HCT116 (cell line): Measurements from ENCODE around the gene DCDC2. TPM values are rescaled to one million over a fixed set of nuclear protein-coding genes. Genes with fewer than 3 reads are reported as not detected.

Experiments
- ATAC-seq: fragments of 200-7000 bp; cut with Tn5 transposase; 2 replicates; pipeline ENCODE4 v1.9.1; 2020; ENCODE audit warnings: mild to moderate bottlenecking, moderate library complexity
- BruUV-seq: library from RNA; stranded (reverse); fragments of 400-500 nt; replicated peaks from 2 replicates; lab custom pipeline; 2021; lab: Mats Ljungman, UMichigan
- CTCF ChIA-PET: fragments of 300-600 bp; sonication (Branson Sonifier 250); formaldehyde crosslinking; loops from one replicate; lab custom pipeline; 2021; ENCODE audit warnings: antibody characterized with exemption; lab: Charles Lee
- POLR2A ChIA-PET: fragments of 300-600, 350-600 bp; sonication (Branson Sonifier 250); formaldehyde crosslinking; loops from one replicate; lab custom pipeline; 2021; ENCODE audit warnings: antibody characterized with exemption; lab: Charles Lee
- RAD21 ChIA-PET, 2 experiments: fragments of 300-600 bp; sonication (Branson Sonifier 250); formaldehyde crosslinking; loops; one replicate each; lab custom pipeline; 2023; ENCODE audit warnings: low total read pairs in 2 of 2; ENCODE audit not compliant: uncharacterized antibody in 2 of 2, unreplicated experiment in 2 of 2, low non-redundant PET in 1 of 2; lab: Charles Lee
- DNase-seq: peaks from one replicate; pipeline ENCODE4 v3.0.0-alpha.2; 2010; ENCODE audit warnings: low read depth, low spot score
- H2AFZ ChIP-seq: fragments of 200-600 bp; shearing (Covaris generic), sonication (generic); 2 replicates; pipeline ENCODE4 v1.6.1; 2017; ENCODE audit warnings: low read depth, mixed run types, mixed read lengths, antibody characterized with exemption, low read length; ENCODE audit not compliant: poor library complexity, severe bottlenecking
- H3K27ac ChIP-seq: 2 replicates; pipeline ENCODE4 v1.5.1; 2012; ENCODE audit warnings: low read depth, low read length
- H3K27me3 ChIP-seq: fragments of 200-600 bp; sonication (generic); 2 replicates; pipeline ENCODE4 v1.6.1; 2016; ENCODE audit warnings: mixed run types, low read length, mixed read lengths; ENCODE audit not compliant: insufficient read depth
- H3K36me3 ChIP-seq, 2 experiments: fragments of 200-500 bp in 1 of 2; fragments of 200-600 bp in 1 of 2; sonication (Bioruptor generic) in 1 of 2; sonication (generic) in 1 of 2; 2 replicates each; pipeline versions ENCODE4 v1.5.1 to v1.6.1; 2014 to 2016; ENCODE audit warnings: low read length in 2 of 2, inconsistent platforms in 1 of 2, mixed read lengths in 1 of 2, mixed run types in 1 of 2; ENCODE audit not compliant: insufficient read depth in 2 of 2, control insufficient read depth in 1 of 2
- H3K4me1 ChIP-seq, 2 experiments: fragments of 200-600 bp in 1 of 2; sonication (generic) in 1 of 2; 2 replicates each; pipeline versions ENCODE4 v1.5.1 to v1.6.1; 2012 to 2017; ENCODE audit warnings: low read length in 2 of 2, inconsistent platforms in 1 of 2, mild to moderate bottlenecking in 1 of 2, mixed read lengths in 1 of 2, mixed run types in 1 of 2, moderate library complexity in 1 of 2; ENCODE audit not compliant: insufficient read depth in 2 of 2, control insufficient read depth in 1 of 2
- H3K4me2 ChIP-seq: fragments of 200-600 bp; sonication (generic); 2 replicates; pipeline ENCODE4 v1.6.1; 2017; ENCODE audit warnings: mixed run types, low read length, mixed read lengths
- H3K4me3 ChIP-seq, 2 experiments: fragments of 200-600 bp in 1 of 2; sonication (generic) in 1 of 2; replicated peaks in 1 of 2; 2 replicates each; pipeline ENCODE4 v1.5.1; 2011 to 2016; ENCODE audit warnings: low read length in 2 of 2, control low read depth in 1 of 2, low read depth in 1 of 2, mild to moderate bottlenecking in 1 of 2, mixed read lengths in 1 of 2, mixed run types in 1 of 2
- H3K79me2 ChIP-seq: fragments of 200-600 bp; sonication (generic); 2 replicates; pipeline ENCODE4 v1.6.1; 2017; ENCODE audit warnings: mild to moderate bottlenecking, mixed run types, low read length, moderate library complexity, mixed read lengths; ENCODE audit not compliant: insufficient read depth
- H3K9ac ChIP-seq: fragments of 200-600 bp; sonication (generic); 2 replicates; pipeline ENCODE4 v1.6.1; 2016; ENCODE audit warnings: low read length, mixed read lengths
- H3K9me2 ChIP-seq: fragments of 200-600 bp; sonication (generic), shearing (Covaris generic); 2 replicates; pipeline ENCODE4 v1.6.1; 2017; ENCODE audit warnings: mixed run types, mild to moderate bottlenecking, moderate library complexity; ENCODE audit not compliant: insufficient read depth
- H3K9me3 ChIP-seq, 2 experiments: fragments of 200-500 bp in 1 of 2; fragments of 200-600 bp in 1 of 2; sonication (Bioruptor generic) in 1 of 2; sonication (generic) in 1 of 2; 2 replicates each; pipeline ENCODE4 v1.6.1; 2014 to 2017; ENCODE audit warnings: low read length in 2 of 2, mixed read lengths in 2 of 2, inconsistent platforms in 1 of 2, low read depth in 1 of 2, mild to moderate bottlenecking in 1 of 2, mixed run types in 1 of 2, moderate library complexity in 1 of 2; ENCODE audit not compliant: control insufficient read depth in 1 of 2, insufficient read depth in 1 of 2
- H4K20me1 ChIP-seq: fragments of 200-600 bp; sonication (generic), shearing (Covaris generic); 2 replicates; pipeline ENCODE4 v1.6.1; 2017; ENCODE audit warnings: mixed run types, mild to moderate bottlenecking, moderate library complexity; ENCODE audit not compliant: insufficient read depth
- CBX3 ChIP-seq: IDR thresholded peaks from 2 replicates; pipeline ENCODE4 v1.6.1; 2012; ENCODE audit warnings: low read depth
- EGR1 ChIP-seq: IDR thresholded peaks from 2 replicates; pipeline ENCODE4 v1.6.1; 2012; ENCODE audit warnings: low read depth
- ELF1 ChIP-seq: IDR thresholded peaks from 2 replicates; pipeline ENCODE4 v1.6.1; 2012; ENCODE audit warnings: low read depth, borderline replicate concordance
- FOSL1 ChIP-seq: IDR thresholded peaks from 2 replicates; pipeline ENCODE4 v1.6.1; 2012; ENCODE audit warnings: low read depth
- JUND ChIP-seq: IDR thresholded peaks from 2 replicates; pipeline ENCODE4 v1.6.1; 2012
- MAX ChIP-seq: IDR thresholded peaks from 2 replicates; pipeline ENCODE4 v1.6.1; 2012
- RAD21 ChIP-seq: IDR thresholded peaks from 2 replicates; pipeline ENCODE4 v1.6.1; 2012; ENCODE audit warnings: low read depth, mild to moderate bottlenecking
- REST ChIP-seq: IDR thresholded peaks from 2 replicates; pipeline ENCODE4 v1.6.1; 2012; ENCODE audit warnings: low read depth
- SIN3A ChIP-seq: IDR thresholded peaks from 2 replicates; pipeline ENCODE4 v1.6.1; 2012; ENCODE audit warnings: low read depth
- TCF7L2 ChIP-seq: IDR thresholded peaks from 2 replicates; pipeline ENCODE4 v1.7.0; 2011; ENCODE audit warnings: borderline replicate concordance, inconsistent platforms; ENCODE audit not compliant: insufficient read depth, insufficient read length; ENCODE audit errors: extremely low read depth
- YY1 ChIP-seq: IDR thresholded peaks from 2 replicates; pipeline ENCODE4 v1.6.1; 2011; ENCODE audit warnings: low read length, low read depth, moderate library complexity, mild to moderate bottlenecking; ENCODE audit not compliant: insufficient replicate concordance; ENCODE audit errors: extremely low read depth
- ZNF274 ChIP-seq: fragments of 200-500 bp; sonication (Bioruptor generic); IDR thresholded peaks from 2 replicates; pipeline ENCODE4 v1.6.1; 2014; ENCODE audit warnings: mild to moderate bottlenecking, low read depth, low read length, inconsistent platforms
- intact Hi-C: fragments of 100-400 bp; cut with micrococcal nuclease; formaldehyde crosslinking; loops from 2 replicates; pipeline ENCODE4 v1.10.0; 2022
- total RNA-seq: library from RNA; stranded (reverse); gene quantifications from one replicate; pipeline ENCODE4 v1.2.1, GENCODE V29; 2021; ENCODE audit not compliant: unreplicated experiment
- TF ChIP-seq, protein P1 (sequence below): IDR thresholded peaks from 2 replicates; pipeline ENCODE4 v1.6.1; 2012
- TF ChIP-seq, protein P2 (sequence below): IDR thresholded peaks from 2 replicates; pipeline ENCODE4 v1.6.1; 2011; ENCODE audit warnings: mild to moderate bottlenecking, low read length, moderate library complexity; ENCODE audit not compliant: insufficient replicate concordance; ENCODE audit errors: extremely low read depth

Gene DCDC2
- total RNA-seq, 1 experiment from 2014 or later = 0.17 TPM

- intact Hi-C loops = no loop called here
- no peak for TF ChIP-seq MAX
- no peak for TF ChIP-seq TCF7L2
- no peak for TF ChIP-seq ZNF274
- TF ChIP-seq, protein P1, sequence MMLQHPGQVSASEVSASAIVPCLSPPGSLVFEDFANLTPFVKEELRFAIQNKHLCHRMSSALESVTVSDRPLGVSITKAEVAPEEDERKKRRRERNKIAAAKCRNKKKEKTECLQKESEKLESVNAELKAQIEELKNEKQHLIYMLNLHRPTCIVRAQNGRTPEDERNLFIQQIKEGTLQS = no peak
- TF ChIP-seq JUND = no peak
- TF ChIP-seq CBX3 = no peak
- no peak for TF ChIP-seq REST
- no peak for TF ChIP-seq YY1
- no peak for TF ChIP-seq EGR1
- no peak for TF ChIP-seq RAD21
- TF ChIP-seq, protein P2, sequence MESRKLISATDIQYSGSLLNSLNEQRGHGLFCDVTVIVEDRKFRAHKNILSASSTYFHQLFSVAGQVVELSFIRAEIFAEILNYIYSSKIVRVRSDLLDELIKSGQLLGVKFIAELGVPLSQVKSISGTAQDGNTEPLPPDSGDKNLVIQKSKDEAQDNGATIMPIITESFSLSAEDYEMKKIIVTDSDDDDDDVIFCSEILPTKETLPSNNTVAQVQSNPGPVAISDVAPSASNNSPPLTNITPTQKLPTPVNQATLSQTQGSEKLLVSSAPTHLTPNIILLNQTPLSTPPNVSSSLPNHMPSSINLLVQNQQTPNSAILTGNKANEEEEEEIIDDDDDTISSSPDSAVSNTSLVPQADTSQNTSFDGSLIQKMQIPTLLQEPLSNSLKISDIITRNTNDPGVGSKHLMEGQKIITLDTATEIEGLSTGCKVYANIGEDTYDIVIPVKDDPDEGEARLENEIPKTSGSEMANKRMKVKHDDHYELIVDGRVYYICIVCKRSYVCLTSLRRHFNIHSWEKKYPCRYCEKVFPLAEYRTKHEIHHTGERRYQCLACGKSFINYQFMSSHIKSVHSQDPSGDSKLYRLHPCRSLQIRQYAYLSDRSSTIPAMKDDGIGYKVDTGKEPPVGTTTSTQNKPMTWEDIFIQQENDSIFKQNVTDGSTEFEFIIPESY = no peak
- TF ChIP-seq FOSL1 = no peak
- TF ChIP-seq SIN3A = no peak
- no peak for TF ChIP-seq ELF1
- H3K9ac ChIP-seq = no peak overlapping the region
- DNase-seq = no peak
- H3K4me3 ChIP-seq = no peak overlapping the region
- H3K4me2 ChIP-seq = no peak overlapping the region
- H3K4me1 ChIP-seq = peaks cover 3 to 12% of the 10 kb centered on the region in 2 experiments; a peak in 3 of 4 replicates
- ChIA-PET RAD21 (no interaction called here), POLR2A (no interaction called here), CTCF (no interaction called here)
- no peak overlapping the region for H2AFZ ChIP-seq
- ATAC-seq = no peak
- no peak overlapping the region for H3K27ac ChIP-seq
- no peaks in the 10 kb centered on the region for H3K79me2 ChIP-seq
- H3K27me3 ChIP-seq = no peaks in the 10 kb centered on the region
- BruUV-seq = no TSS peak
- H3K9me3 ChIP-seq = no peaks in the 10 kb centered on the region
- H3K9me2 ChIP-seq = no peaks in the 10 kb centered on the region
- H4K20me1 ChIP-seq = no peaks in the 10 kb centered on the region
- H3K36me3 ChIP-seq = no peaks in the 10 kb centered on the region
Measured at GRCh38 chr6:24358219-24358821, 461 bp upstream of the DCDC2 start.
